IMR-90 (cell line): ENCODE results near the gene IFNE. TPM values are rescaled to one million over a fixed set of nuclear protein-coding genes. Genes with fewer than 3 reads are reported as not detected.

Experiments
- ATAC-seq: fragments of 200-7000 bp; cut with Tn5 transposase; 2 replicates; pipeline ENCODE4 v1.9.1; 2020; ENCODE audit warnings: low read depth, mild to moderate bottlenecking, moderate library complexity
- BruUV-seq: library from RNA; stranded (reverse); fragments of 400-500 nt; replicated peaks from 2 replicates; lab custom pipeline; 2021; lab: Mats Ljungman, UMichigan
- CTCF ChIA-PET: fragments of 300-600 bp; formaldehyde crosslinking; extraction: SDS; loops from one replicate; lab custom pipeline; 2021; ENCODE audit warnings: antibody characterized with exemption; lab: Yijun Ruan, JAX
- POLR2A ChIA-PET: fragments of 300-600 bp; sonication (Branson Sonifier 250); formaldehyde crosslinking; loops from one replicate; lab custom pipeline; 2022; ENCODE audit warnings: antibody characterized with exemption; ENCODE audit not compliant: unreplicated experiment; lab: Charles Lee
- DNase-seq: peaks from one replicate; pipeline ENCODE4 v3.0.0; 2013
- H2AFZ ChIP-seq: replicated peaks from 2 replicates; pipeline ENCODE3; 2013; ENCODE audit warnings: low read length, mild to moderate bottlenecking; ENCODE audit not compliant: poor library complexity
- H2AK5ac ChIP-seq: 2 replicates; pipeline ENCODE4 v1.6.1; 2013; ENCODE audit warnings: low read depth, low read length, inconsistent platforms
- H2AK9ac ChIP-seq: replicated peaks from 2 replicates; pipeline ENCODE3; 2013; ENCODE audit warnings: mild to moderate bottlenecking, low read depth, low read length, moderate library complexity; ENCODE audit not compliant: poor library complexity
- H2BK120ac ChIP-seq: 2 replicates; pipeline ENCODE4 v1.6.1; 2013; ENCODE audit warnings: low read depth, low read length, inconsistent platforms
- H2BK15ac ChIP-seq: 3 replicates; pipeline ENCODE4 v1.6.1; 2013; ENCODE audit warnings: low read depth, low read length, inconsistent platforms
- H2BK20ac ChIP-seq: 2 replicates; pipeline ENCODE4 v1.6.1; 2013; ENCODE audit warnings: low read depth, mild to moderate bottlenecking, inconsistent platforms, low read length, moderate library complexity
- H2BK5ac ChIP-seq: 2 replicates; pipeline ENCODE4 v1.6.1; 2013; ENCODE audit warnings: mild to moderate bottlenecking, low read depth, low read length, inconsistent platforms; ENCODE audit not compliant: poor library complexity, severe bottlenecking
- H3K14ac ChIP-seq: replicated peaks from 2 replicates; pipeline ENCODE4 v1.6.1; 2013; ENCODE audit warnings: low read depth, low read length, inconsistent platforms
- H3K18ac ChIP-seq: 2 replicates; pipeline ENCODE4 v1.6.1; 2013; ENCODE audit warnings: low read depth, low read length, control low read depth
- H3K23ac ChIP-seq: 2 replicates; pipeline ENCODE4 v1.6.1; 2013; ENCODE audit warnings: low read depth, low read length, inconsistent platforms
- H3K27ac ChIP-seq: 2 replicates; pipeline ENCODE4 v1.5.1; 2013; ENCODE audit warnings: mild to moderate bottlenecking, control low read depth, low read length; ENCODE audit not compliant: insufficient read depth
- H3K27me3 ChIP-seq: 2 replicates; pipeline ENCODE4 v1.6.1; 2013; ENCODE audit warnings: low read length; ENCODE audit not compliant: control insufficient read depth, insufficient read depth
- H3K36me3 ChIP-seq: 2 replicates; pipeline ENCODE4 v1.6.1; 2013; ENCODE audit warnings: low read length, mixed read lengths; ENCODE audit not compliant: control insufficient read depth, insufficient read depth
- H3K4ac ChIP-seq: 2 replicates; pipeline ENCODE4 v1.6.1; 2013; ENCODE audit warnings: low read depth, low read length, inconsistent platforms
- H3K4me1 ChIP-seq: 2 replicates; pipeline ENCODE4 v1.6.1; 2013; ENCODE audit warnings: low read length, mixed read lengths; ENCODE audit not compliant: control insufficient read depth, insufficient read depth
- H3K4me2 ChIP-seq: 2 replicates; pipeline ENCODE4 v1.6.1; 2013; ENCODE audit warnings: low read depth, mild to moderate bottlenecking, control low read depth, low read length, moderate library complexity
- H3K4me3 ChIP-seq: 2 replicates; pipeline ENCODE4 v1.5.1; 2013; ENCODE audit warnings: low read depth, mild to moderate bottlenecking, control low read depth, low read length, moderate library complexity; ENCODE audit not compliant: insufficient read depth
- H3K56ac ChIP-seq: 2 replicates; pipeline ENCODE4 v1.6.1; 2013; ENCODE audit warnings: low read length, inconsistent platforms; ENCODE audit not compliant: insufficient read depth; ENCODE audit errors: extremely low read depth
- H3K79me1 ChIP-seq, 2 experiments: 2 replicates each; pipeline ENCODE4 v1.6.1; 2013; ENCODE audit warnings: low read length in 2 of 2, inconsistent platforms in 1 of 2, low read depth in 1 of 2
- H3K9ac ChIP-seq: 2 replicates; pipeline ENCODE4 v1.6.1; 2013; ENCODE audit warnings: low read depth, low read length, control low read depth
- H3K9me1 ChIP-seq: 2 replicates; pipeline ENCODE4 v1.6.1; 2013; ENCODE audit warnings: low read length, inconsistent platforms; ENCODE audit not compliant: insufficient read depth
- H3K9me3 ChIP-seq: 2 replicates; pipeline ENCODE4 v1.6.1; 2013; ENCODE audit warnings: low read length; ENCODE audit not compliant: control insufficient read depth, insufficient read depth
- H4K20me1 ChIP-seq: 2 replicates; pipeline ENCODE4 v1.6.1; 2013; ENCODE audit warnings: low read length, inconsistent platforms; ENCODE audit not compliant: insufficient read depth
- H4K5ac ChIP-seq: 2 replicates; pipeline ENCODE4 v1.6.1; 2013; ENCODE audit warnings: mild to moderate bottlenecking, low read depth, low read length, control low read depth
- H4K8ac ChIP-seq, 2 experiments: 2 replicates each; pipeline ENCODE4 v1.6.1; 2013; ENCODE audit warnings: low read depth in 2 of 2, low read length in 2 of 2, control low read depth in 1 of 2, inconsistent platforms in 1 of 2
- H4K91ac ChIP-seq: 2 replicates; pipeline ENCODE4 v1.6.1; 2013; ENCODE audit warnings: low read depth, low read length, inconsistent platforms; ENCODE audit not compliant: insufficient read depth
- BHLHE40 ChIP-seq: fragments of 150-350 bp; IDR thresholded peaks from 2 replicates; pipeline ENCODE4 v1.6.1; 2016; ENCODE audit warnings: mild to moderate bottlenecking, low read depth, low read length
- CEBPB ChIP-seq: IDR thresholded peaks from 2 replicates; pipeline ENCODE4 v1.6.1; 2012; ENCODE audit warnings: low read depth, low read length, improper control_type of control experiment
- CHD1 ChIP-seq: IDR thresholded peaks from 2 replicates; pipeline ENCODE4 v1.6.1; 2012; ENCODE audit warnings: low read depth, low read length, improper control_type of control experiment
- CTCF ChIP-seq: conservative IDR thresholded peaks from 2 replicates; pipeline ENCODE4 v1.5.1; 2012; ENCODE audit warnings: mild to moderate bottlenecking, low read depth, low read length, improper control_type of control experiment
- FOS ChIP-seq: fragments of 150-350 bp; IDR thresholded peaks from 2 replicates; pipeline ENCODE4 v1.6.1; 2016; ENCODE audit warnings: low read depth, low read length
- MAFK ChIP-seq: IDR thresholded peaks from 2 replicates; pipeline ENCODE4 v1.6.1; 2012; ENCODE audit warnings: low read depth, low read length, improper control_type of control experiment
- MAZ ChIP-seq: IDR thresholded peaks from 2 replicates; pipeline ENCODE4 v1.6.1; 2012; ENCODE audit warnings: low read depth, mild to moderate bottlenecking, low read length, improper control_type of control experiment, moderate library complexity, borderline replicate concordance
- MXI1 ChIP-seq: IDR thresholded peaks from 2 replicates; pipeline ENCODE4 v1.6.1; 2012; ENCODE audit warnings: low read depth, mild to moderate bottlenecking, low read length, moderate library complexity, borderline replicate concordance
- NFE2L2 ChIP-seq: fragments of 150-350 bp; IDR thresholded peaks from 2 replicates; pipeline ENCODE4 v1.6.1; 2016; ENCODE audit warnings: low read depth, mild to moderate bottlenecking, low read length
- POLR2A ChIP-seq: IDR thresholded peaks from 2 replicates; pipeline ENCODE4 v1.6.1; 2012; ENCODE audit warnings: mild to moderate bottlenecking, low read depth, low read length
- RAD21 ChIP-seq: IDR thresholded peaks from 2 replicates; pipeline ENCODE4 v1.6.1; 2012; ENCODE audit warnings: low read length, improper control_type of control experiment
- RCOR1 ChIP-seq: IDR thresholded peaks from 2 replicates; pipeline ENCODE4 v1.6.1; 2012; ENCODE audit warnings: mild to moderate bottlenecking, low read length, improper control_type of control experiment; ENCODE audit not compliant: insufficient replicate concordance
- RFX5 ChIP-seq: IDR thresholded peaks from 2 replicates; pipeline ENCODE4 v1.8.0; 2012; ENCODE audit warnings: low read depth, mild to moderate bottlenecking, low read length, moderate library complexity
- SMC3 ChIP-seq: fragments of 150-350 bp; IDR thresholded peaks from 2 replicates; pipeline ENCODE4 v1.6.1; 2016; ENCODE audit warnings: low read depth, mild to moderate bottlenecking, antibody characterized with exemption, low read length, moderate library complexity
- USF2 ChIP-seq: fragments of 150-350 bp; IDR thresholded peaks from 2 replicates; pipeline ENCODE4 v1.6.1; 2017; ENCODE audit warnings: mild to moderate bottlenecking, antibody characterized with exemption, low read length, low read depth
- WGBS, 2 experiments: methylation state at CpG; one replicate each; pipeline versions ENCODE4 v1.1.5 to v1.1.7; 2013; ENCODE audit warnings: missing lambda C conversion rate in 2 of 2; ENCODE audit not compliant: insufficient read length in 1 of 2; ENCODE audit errors: extremely low coverage in 2 of 2; 5-methylcytosine and 5-hydroxymethylcytosine counted together
- dilution Hi-C: fragments of 300-500 bp; cut with HindIII; formaldehyde crosslinking; loops from one replicate; pipeline ENCODE4 v1.14.3; 2018; ENCODE audit warnings: low sequenced_read_pairs; ENCODE audit not compliant: unreplicated experiment
- in situ Hi-C: fragments of 300-500 bp; cut with MboI; formaldehyde crosslinking; loops from 3 replicates; pipeline ENCODE4 v1.14.3; 2019; ENCODE audit warnings: low sequenced_read_pairs, inconsistent platforms, mixed read lengths
- intact Hi-C: fragments of 100-400 bp; cut with micrococcal nuclease; formaldehyde crosslinking; loops from 2 replicates; pipeline ENCODE4 v1.10.0; 2022
- polyA plus RNA-seq, 3 experiments: library from polyadenylated mRNA; depleted of rRNA; stranded (reverse); fragments of >200 nt; gene quantifications; 2 replicates each; pipeline ENCODE4 v1.2.3, GENCODE V29; 2012; ENCODE audit warnings: low replicate concordance in 1 of 3
- total RNA-seq: library from RNA; depleted of rRNA; stranded (reverse); fragments of >200 nt; gene quantifications from 2 replicates; pipeline ENCODE4 v1.2.3, GENCODE V29; 2012
- TF ChIP-seq, protein P1 (sequence below): fragments of 150-350 bp; IDR thresholded peaks from 2 replicates; pipeline ENCODE4 v1.6.1; 2016; ENCODE audit warnings: low read depth, mild to moderate bottlenecking, low read length, moderate library complexity, borderline replicate concordance

IFNE gene
- total and polyA plus RNA-seq, 2 of the 4 experiments (the other 2 are of a cell fraction), result 1.4 to 1.8 TPM

- no peak overlapping the region for H2BK120ac ChIP-seq
- ChIA-PET POLR2A (no interaction called here), CTCF (no interaction called here)
- no peak overlapping the region for H4K5ac ChIP-seq
- H3K27me3 ChIP-seq, result no peaks in the 10 kb centered on the region
- no TSS peak for BruUV-seq
- H3K79me1 ChIP-seq, result no peaks in the 10 kb centered on the region
- H2BK15ac ChIP-seq, result no peak overlapping the region
- DNase-seq (no peak), ATAC-seq (no peak)
- in situ Hi-C loops (no loop called here), intact Hi-C loops (loop anchor here (5.0 kb wide), 1 partner anchor 215 kb away; no protein-coding TSS in a partner anchor), dilution Hi-C loops (no loop called here)
- no peaks in the 10 kb centered on the region for H4K20me1 ChIP-seq
- no peak overlapping the region for H2AK9ac ChIP-seq
- no peak overlapping the region for H3K23ac ChIP-seq
- peaks cover 4% of the 10 kb centered on the region; the same call in 1 of the 2 replicates for H3K4me1 ChIP-seq
- H3K36me3 ChIP-seq, result no peaks in the 10 kb centered on the region
- no peak overlapping the region for H3K27ac ChIP-seq
- no peak overlapping the region for H2AFZ ChIP-seq
- H3K14ac ChIP-seq, result no peak overlapping the region
- H3K4me2 ChIP-seq, result no peak overlapping the region
- no peak overlapping the region for H3K4me3 ChIP-seq
- 85% methylated on average over 2 of the region's 4 CpGs; no CpG with 5 or more reads in 1 of the 2 experiments for WGBS, 2 experiments
- no peaks in the 10 kb centered on the region for H3K9me1 ChIP-seq
- no peak overlapping the region for H3K18ac ChIP-seq
- no peak overlapping the region for H4K8ac ChIP-seq
- no peak overlapping the region for H2AK5ac ChIP-seq
- H3K4ac ChIP-seq, result no peak overlapping the region
- H4K91ac ChIP-seq, result no peak overlapping the region
- H3K9ac ChIP-seq, result no peak overlapping the region
- H2BK5ac ChIP-seq, result no peak overlapping the region
- H2BK20ac ChIP-seq, result no peak overlapping the region
- TF ChIP-seq MXI1, result no peak
- TF ChIP-seq CTCF, result no peak
- TF ChIP-seq CEBPB, result no peak
- TF ChIP-seq SMC3, result no peak
- TF ChIP-seq CHD1, result no peak
- TF ChIP-seq MAZ, result no peak
- no peak for TF ChIP-seq BHLHE40
- TF ChIP-seq USF2, result no peak
- TF ChIP-seq NFE2L2, result no peak
- no peak for TF ChIP-seq POLR2A
- TF ChIP-seq RCOR1, result no peak
- no peak for TF ChIP-seq MAFK
- TF ChIP-seq, protein P1, sequence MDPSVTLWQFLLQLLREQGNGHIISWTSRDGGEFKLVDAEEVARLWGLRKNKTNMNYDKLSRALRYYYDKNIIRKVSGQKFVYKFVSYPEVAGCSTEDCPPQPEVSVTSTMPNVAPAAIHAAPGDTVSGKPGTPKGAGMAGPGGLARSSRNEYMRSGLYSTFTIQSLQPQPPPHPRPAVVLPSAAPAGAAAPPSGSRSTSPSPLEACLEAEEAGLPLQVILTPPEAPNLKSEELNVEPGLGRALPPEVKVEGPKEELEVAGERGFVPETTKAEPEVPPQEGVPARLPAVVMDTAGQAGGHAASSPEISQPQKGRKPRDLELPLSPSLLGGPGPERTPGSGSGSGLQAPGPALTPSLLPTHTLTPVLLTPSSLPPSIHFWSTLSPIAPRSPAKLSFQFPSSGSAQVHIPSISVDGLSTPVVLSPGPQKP, result no peak
- no peak for TF ChIP-seq RFX5
- no peak for TF ChIP-seq FOS
- TF ChIP-seq RAD21, result no peak
- H3K56ac ChIP-seq, result no peak overlapping the region
- no peaks in the 10 kb centered on the region for H3K9me3 ChIP-seq
Observed at GRCh38 chr9:21452681-21453080, 29.4 kb downstream of the IFNE start.
